Measurements from ENCODE around the gene MAMSTR.

MAMSTR gene

GRCh38 chr19:48740164-48740972 lies 20.8 kb upstream of the MAMSTR start, which contains the start of gene RASIP1:
Gene RASIP1, minus strand, starts transcription at chr19:48740610. Its CDS starts 328 bp downstream, at chr19:48740282.
- H3K9me3 Mint-ChIP-seq: no peaks in the 10 kb centered on the region
- DNase-seq: no peak
- H3K36me3 Mint-ChIP-seq (ENCODE audit: low read depth): no peaks in the 10 kb centered on the region
- H3K4me1 Mint-ChIP-seq: peaks cover 37% of the 10 kb centered on the region
- H3K27ac Mint-ChIP-seq: no peak within 1 kb of the TSS
- peak within 1 kb of the TSS; percentile 71 for H3K4me3 Mint-ChIP-seq
- TF ChIP-seq, protein P1, sequence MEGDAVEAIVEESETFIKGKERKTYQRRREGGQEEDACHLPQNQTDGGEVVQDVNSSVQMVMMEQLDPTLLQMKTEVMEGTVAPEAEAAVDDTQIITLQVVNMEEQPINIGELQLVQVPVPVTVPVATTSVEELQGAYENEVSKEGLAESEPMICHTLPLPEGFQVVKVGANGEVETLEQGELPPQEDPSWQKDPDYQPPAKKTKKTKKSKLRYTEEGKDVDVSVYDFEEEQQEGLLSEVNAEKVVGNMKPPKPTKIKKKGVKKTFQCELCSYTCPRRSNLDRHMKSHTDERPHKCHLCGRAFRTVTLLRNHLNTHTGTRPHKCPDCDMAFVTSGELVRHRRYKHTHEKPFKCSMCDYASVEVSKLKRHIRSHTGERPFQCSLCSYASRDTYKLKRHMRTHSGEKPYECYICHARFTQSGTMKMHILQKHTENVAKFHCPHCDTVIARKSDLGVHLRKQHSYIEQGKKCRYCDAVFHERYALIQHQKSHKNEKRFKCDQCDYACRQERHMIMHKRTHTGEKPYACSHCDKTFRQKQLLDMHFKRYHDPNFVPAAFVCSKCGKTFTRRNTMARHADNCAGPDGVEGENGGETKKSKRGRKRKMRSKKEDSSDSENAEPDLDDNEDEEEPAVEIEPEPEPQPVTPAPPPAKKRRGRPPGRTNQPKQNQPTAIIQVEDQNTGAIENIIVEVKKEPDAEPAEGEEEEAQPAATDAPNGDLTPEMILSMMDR (IDR thresholded peaks at IDR 0.05): no peak
- H3K27me3 Mint-ChIP-seq (ENCODE audit: low read depth, poor library complexity): peaks cover 43% of the 10 kb centered on the region

DNA sequence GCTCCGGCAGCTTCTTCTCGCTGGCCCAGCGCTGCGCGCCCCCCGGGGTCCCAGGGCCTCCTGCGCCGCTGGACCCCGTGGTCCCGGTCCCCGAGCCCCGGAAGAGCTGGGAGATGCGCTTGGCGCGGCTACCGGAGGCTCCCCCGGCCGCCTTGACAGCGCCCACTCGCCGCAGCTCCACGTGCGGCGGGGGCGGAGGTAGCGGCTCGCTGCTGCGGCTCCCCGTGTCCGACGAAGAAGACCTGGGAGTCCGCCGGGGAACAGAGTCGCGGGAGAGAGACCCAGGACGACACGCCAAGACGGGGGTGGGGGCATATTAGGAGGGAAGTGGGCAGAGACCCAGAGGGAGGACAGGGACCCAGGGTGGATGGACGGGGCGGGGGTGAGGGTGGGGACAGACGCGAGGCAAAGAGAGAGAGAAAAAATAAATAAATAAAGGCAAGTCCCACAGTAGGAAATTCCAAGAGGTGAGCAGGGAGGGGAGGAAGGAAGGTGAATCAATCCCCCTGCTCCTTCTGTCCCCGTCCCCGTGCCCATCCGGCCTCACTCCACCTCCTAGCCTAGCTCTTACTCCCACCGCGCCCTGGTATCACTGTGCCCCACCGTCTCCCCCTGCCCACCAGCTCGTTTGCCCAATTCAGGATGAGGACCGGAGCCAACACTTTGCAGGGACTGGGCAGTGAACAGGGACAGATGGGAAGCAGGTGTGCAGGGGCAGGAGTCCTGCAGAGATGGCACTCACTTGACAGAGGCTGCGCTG lies 20.1 kb upstream of the MAMSTR start:
- no peak overlapping the region for H3K27ac Mint-ChIP-seq
- no peaks in the 10 kb centered on the region for H3K36me3 Mint-ChIP-seq (ENCODE audit: low read depth)
- TF ChIP-seq, protein P1 (IDR thresholded peaks at IDR 0.05): no peak
- peaks cover 47% of the 10 kb centered on the region for H3K27me3 Mint-ChIP-seq (ENCODE audit: low read depth, poor library complexity)
- peak overlapping the region; percentile 71 for H3K4me3 Mint-ChIP-seq
- peaks cover 42% of the 10 kb centered on the region for H3K4me1 Mint-ChIP-seq
- H3K9me3 Mint-ChIP-seq: no peaks in the 10 kb centered on the region
- DNase-seq: no peak

DNA sequence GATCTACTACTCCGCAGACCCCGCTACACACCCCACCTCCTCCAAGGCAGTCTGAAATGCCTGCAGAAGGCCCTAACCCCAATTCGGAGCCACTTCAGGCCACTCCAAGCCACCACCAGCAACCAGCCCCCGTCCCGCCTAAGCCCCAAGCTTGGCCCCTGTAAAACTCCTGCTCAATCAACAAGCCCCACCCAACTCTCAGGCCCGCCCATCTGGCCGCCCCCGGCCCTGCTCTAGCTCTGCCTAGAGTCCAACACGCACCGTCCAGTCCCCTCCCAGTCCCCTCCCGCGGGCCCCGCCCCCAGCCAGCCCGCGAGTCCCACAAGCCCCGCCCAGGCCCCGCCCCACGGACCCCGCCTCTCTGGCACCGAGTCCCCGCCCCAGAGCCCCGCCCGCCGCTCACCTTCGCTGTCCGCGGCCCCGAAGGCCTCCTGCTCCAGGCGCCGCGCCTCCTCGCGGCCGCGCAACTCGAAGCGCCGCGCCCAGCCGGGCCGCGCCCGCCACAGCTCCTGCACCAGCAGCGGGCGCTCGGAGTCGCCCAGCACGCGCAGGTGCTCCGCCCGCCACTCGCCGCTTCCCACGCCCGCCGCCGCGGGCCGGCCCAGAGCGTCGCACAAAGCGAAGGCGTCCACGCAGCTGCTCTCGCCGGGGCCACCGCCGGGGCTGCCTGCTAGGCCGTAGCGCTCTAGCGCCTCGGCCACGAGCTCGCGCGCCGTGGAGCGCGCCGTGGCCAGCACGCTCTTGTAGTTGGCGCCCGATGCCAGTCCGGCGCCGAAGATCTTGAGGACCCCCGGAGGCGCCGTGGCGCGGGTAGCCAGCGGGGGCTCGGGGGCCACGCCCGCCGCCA lies 19.3 kb upstream of the MAMSTR start:
- Mint-ChIP-seq H3K27ac (peak overlapping the region; percentile 95), H3K36me3 (ENCODE audit: low read depth) (no peaks in the 10 kb centered on the region), H3K4me1 (peaks cover 42% of the 10 kb centered on the region), H3K4me3 (peak overlapping the region; percentile 83), H3K27me3 (ENCODE audit: low read depth, poor library complexity) (peaks cover 47% of the 10 kb centered on the region), H3K9me3 (no peaks in the 10 kb centered on the region)
- DNase-seq: peak; percentile 100
- TF ChIP-seq, protein P1 (IDR thresholded peaks at IDR 0.05): no peak

DNA sequence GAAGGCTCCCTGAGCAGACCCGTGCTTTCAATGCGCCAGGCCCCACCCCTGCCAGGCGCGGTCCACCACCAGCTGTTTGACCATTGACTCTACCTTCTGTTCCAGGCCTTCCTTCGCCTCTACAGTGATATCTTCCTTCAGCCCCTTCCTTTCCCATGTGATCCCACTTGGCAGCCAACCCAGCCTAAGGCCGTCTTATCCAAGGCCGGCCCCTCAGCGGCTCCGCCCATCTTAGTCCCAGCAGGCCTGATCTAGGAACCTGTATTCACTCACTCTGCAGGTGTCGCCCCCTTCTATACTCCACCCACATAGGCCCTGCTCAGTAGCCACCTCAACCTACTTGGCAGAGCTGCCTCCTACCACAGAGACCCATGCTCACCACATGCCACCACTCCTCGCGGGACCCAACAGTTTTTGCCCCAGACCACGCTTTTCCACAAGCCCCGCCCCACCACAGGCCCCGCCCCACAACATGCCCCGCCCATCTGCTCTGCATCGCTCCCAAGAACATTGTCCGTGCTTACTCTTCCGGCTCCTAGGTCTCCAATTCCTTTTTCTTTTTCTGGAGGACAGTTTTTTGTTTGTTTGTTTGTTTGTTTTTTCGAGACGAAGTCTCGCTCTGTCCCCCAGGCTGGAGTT lies 18.0 kb upstream of the MAMSTR start:
- H3K9me3 Mint-ChIP-seq: no peaks in the 10 kb centered on the region
- no peak for DNase-seq
- peaks cover 42% of the 10 kb centered on the region for H3K4me1 Mint-ChIP-seq
- H3K27ac Mint-ChIP-seq: no peak overlapping the region
- H3K27me3 Mint-ChIP-seq (ENCODE audit: low read depth, poor library complexity): peaks cover 46% of the 10 kb centered on the region
- TF ChIP-seq, protein P1 (IDR thresholded peaks at IDR 0.05): no peak
- peak overlapping the region; percentile 54 for H3K4me3 Mint-ChIP-seq
- H3K36me3 Mint-ChIP-seq (ENCODE audit: low read depth): no peaks in the 10 kb centered on the region

DNA sequence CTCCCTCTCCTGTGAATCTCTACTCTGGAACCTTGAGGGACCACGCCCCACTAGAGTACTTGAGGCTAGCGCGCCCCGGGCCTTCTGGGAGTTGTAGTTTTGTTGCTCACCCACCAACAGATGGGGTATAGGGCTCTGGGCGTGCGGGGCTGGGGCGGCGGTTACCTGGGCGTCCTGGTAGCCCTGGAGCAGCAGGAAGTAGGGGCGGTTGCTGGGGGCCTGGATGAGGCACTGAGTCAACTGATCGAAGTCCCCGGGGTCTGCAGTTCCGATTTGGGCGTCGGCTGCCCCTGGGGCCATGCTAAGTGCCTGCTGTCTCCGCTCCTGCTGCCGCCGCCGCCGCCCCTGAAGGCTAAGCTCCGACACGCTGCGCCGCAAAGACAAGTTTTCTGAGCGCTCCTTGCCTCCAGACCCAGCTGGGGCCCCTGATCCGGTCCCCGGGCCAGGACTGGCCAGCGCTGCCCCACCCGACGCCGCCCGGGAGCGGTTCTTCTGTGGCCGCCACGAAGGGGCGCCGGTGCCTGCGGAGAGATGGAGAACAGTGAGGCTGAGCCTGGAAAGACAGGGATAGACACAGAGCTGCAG lies 15.6 kb upstream of the MAMSTR start:
- H3K4me3 Mint-ChIP-seq: peak overlapping the region; percentile 79
- no peaks in the 10 kb centered on the region for H3K9me3 Mint-ChIP-seq
- no peak overlapping the region for H3K27ac Mint-ChIP-seq
- TF ChIP-seq, protein P1 (IDR thresholded peaks at IDR 0.05): no peak
- H3K4me1 Mint-ChIP-seq: peaks cover 26% of the 10 kb centered on the region
- H3K27me3 Mint-ChIP-seq (ENCODE audit: low read depth, poor library complexity): peaks cover 32% of the 10 kb centered on the region
- DNase-seq: peak; percentile 64
- peaks cover 4% of the 10 kb centered on the region for H3K36me3 Mint-ChIP-seq (ENCODE audit: low read depth)

All from nephron progenitor cell (in vitro differentiated cells).